NCI-H2196 (cell line): ENCODE measurements around the gene GRID1.

Source experiments
- DNase-seq: peaks from one replicate; lab custom pipeline; 2025; ENCODE audit not compliant: unreplicated experiment; lab: John Stamatoyannopoulos, UW

GRID1 gene

GRCh38 chr10:86316274-86316835 is 50.2 kb downstream of the GRID1 start:
- no peak for DNase-seq

DNA sequence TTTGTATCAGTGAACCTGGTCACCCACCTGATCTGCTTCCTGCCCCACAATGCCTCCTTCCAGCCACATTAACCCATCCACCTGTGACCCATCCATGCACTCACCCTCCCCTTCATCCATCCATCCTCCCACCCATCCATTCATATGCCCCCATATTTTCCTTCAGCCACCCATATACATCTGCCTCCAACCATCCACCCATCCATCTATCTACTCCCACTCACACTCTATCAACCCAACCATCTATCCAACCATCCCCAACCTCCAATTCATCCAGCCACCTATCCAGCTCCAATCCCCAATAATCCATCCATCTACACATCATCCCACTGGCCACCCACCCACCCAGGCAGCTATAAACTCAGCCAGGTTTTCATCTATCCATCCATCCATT is 51.0 kb downstream of the GRID1 start:
- no peak for DNase-seq

DNA sequence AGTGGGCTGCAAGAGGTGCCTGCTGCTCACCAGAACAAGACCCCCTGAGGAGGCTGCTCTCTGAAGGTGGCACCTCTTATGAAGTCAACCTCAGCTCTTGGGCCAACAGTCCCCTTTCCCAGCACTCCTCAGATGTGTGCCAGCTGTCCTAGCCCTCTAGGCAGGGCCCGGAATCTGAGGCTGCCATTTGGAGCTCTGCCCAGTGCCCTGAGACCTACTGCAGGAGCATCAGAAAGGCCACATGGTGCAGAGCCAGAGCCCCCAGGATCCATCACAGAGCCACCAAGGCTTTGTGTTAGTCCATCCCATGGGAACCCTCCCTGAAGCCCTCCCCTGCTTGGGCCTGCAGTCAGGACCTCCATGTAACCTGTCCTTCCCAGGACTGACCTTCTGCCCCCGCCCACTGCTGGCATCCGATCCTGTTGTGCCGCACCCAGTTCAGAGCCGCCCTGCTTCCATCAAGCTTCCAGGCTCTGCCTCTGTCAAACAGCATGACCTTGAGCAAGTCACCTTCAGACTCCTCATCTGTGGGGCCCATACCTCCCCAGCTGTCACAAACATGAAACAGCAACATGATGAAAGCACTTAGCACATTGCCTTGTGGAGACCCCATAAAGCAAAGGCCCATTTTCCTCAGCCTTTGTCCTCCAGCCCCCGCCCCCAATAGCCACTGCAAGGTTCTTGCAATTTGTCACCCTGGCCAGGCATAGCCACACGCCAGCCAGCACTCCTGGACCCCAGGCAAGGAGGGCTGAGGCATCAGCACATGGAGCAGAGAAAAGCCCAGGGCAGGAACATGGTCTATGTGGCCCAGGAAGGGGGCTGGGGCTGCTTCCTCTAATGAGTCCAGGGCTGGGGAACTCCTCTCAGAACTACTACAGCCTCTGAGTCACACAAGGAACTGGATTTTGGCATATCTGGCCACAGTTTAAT is 51.7 kb downstream of the GRID1 start:
- no peak for DNase-seq

DNA sequence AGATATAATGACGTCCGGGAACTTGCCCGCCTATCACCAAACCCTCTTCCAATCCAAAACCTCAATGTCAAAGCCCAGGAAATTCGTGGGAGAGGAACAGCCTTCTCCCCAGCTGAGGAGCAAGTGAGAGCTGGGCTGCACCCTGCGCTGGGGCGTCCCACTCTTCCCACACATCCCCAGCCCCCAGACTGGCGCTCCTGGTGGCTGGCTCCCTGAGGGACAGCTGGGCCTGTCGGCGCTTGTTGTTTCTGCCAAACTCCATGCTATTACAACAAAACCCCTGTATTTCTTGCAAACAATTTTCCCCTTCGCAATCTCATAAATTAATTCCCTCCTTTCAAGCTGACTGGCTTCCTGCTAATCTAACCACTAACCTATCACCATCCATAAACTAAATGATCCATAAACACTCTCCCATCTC is 53.0 kb downstream of the GRID1 start:
- DNase-seq: no peak

GRCh38 chr10:86312701-86313270 is 53.8 kb downstream of the GRID1 start:
- no peak for DNase-seq

DNA sequence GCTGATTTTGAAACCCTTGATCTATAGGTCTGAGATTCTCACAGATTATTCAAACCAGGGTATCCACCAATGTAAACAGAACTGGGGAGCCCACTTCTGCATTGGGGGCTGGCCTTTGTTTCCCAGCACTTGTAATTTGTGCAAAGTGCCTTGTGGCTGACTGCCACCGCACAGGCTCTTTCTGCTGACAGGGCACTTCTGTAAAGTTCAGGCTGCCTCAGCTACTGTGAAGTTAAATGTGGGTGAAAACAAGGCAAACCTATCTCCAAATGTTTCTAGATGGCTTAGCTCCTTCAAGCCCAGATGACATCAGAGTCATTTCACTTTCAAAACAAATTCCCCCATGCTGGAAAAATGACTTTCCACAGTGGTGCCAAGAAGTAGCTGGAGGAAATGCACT is 54.7 kb downstream of the GRID1 start:
- no peak for DNase-seq

DNA sequence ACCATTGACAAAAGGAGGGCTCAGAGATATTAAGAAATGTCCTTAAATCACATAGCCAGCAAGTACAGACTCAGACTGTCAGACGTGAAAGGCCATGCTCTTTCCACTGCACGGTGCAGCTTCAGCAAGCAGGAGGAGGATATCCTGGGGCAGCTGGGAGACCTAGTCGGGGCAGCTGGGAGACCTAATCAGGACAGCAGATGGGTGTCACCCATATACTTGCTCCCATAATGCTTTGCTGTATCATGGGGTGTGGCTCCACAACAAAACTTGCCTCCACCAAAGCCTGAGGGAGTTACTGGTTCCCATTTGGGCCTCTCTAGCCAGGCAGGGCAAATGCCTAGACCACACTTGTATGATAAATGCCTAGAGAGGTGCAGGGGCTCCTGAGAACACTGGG is 55.4 kb downstream of the GRID1 start:
- DNase-seq: no peak

DNA sequence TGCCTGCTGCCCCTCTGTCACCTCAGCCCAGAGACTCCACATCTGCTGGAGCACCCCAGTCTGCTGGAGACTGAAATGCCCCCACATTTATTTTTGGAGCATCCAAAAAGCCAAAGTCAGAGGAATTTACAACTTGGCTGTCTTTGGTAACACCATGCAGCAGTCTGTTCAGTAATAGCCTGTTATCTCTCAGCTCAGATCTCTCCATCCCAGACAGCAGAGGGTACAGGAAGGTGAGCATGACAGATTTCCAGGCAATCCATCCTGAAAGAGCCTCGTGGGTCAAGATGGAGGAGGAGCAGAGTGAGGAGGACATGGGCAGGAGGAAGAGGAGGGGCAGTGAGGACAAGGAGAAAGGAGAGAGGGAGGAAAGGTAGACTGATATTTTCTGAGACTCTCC is 55.9 kb downstream of the GRID1 start:
- no peak for DNase-seq

DNA sequence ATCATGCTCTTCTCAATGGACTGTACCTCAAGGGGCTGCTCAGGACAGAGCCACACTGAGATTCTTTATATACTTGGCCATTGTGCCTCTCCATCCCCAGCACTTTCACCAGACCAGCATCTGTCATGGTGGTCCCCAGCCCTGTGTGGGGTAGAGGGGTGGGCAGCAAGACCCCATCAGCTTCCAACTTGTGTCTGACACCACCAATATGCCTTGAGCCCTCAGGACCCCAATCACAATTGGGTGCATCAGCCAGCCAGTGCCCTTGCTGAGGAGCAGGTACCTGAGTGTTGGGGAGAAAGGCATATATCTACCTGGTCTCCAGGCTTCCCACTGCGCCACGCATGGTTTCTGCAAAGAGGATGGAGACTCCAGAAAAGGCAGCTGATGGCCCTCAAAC is 56.3 kb downstream of the GRID1 start:
- DNase-seq: no peak

- no peak for DNase-seq
Observed at GRCh38 chr10:86308056-86308455, 58.5 kb downstream of the GRID1 start.

DNA sequence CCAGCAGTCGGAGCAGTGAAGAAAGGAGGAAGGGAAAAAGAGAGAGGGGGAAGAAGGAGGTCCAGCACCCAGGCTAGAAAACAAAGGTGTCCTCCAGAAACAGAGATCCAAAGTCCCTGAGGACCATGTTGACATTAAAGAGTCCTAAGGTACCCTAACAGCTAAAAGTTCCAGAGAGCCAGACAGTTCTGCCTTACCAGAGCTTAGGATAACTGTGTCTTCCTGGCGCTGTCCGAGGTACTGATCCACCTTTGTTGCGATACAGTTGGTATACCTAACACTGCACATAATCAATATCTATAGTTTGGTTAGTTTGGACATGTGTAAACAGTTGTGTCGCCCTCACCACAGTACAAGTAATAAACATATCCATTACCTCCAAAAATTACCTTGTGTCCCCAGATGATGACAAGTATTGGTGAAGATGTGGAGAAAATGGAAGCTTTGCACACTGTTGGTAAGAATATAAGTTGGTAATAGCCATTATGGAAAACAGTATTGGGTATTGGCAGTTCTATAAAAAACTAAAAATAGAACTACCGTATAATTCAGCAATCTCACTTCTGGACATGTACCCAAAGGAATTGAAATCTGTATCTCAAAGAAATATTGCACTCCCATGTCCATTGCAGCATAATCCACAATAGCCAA is 59.8 kb downstream of the GRID1 start:
- no peak for DNase-seq

DNA sequence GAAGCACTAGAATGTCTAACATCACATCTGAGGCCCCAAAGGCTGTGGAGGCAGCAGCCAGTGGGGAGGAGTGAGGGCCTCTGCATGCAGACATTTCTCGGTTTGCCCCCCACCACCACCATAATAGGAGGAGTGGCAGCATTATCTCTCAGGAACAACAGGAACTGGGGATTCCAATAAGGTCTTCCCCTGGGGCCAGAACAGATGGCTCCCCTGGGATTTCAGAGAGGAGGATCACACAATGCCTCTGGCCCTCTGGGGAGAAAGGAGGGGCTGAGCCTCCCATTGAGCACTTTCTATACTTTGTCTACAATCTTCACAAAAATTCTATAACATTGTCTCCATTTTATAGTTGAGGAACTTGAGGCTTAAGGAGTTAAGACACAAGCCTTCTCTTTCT is 61.1 kb downstream of the GRID1 start:
- no peak for DNase-seq

GRCh38 chr10:86304436-86304835 is 62.2 kb downstream of the GRID1 start:
- no peak for DNase-seq

- DNase-seq: no peak
Observed at GRCh38 chr10:86303626-86304025, 63.0 kb downstream of the GRID1 start.

DNA sequence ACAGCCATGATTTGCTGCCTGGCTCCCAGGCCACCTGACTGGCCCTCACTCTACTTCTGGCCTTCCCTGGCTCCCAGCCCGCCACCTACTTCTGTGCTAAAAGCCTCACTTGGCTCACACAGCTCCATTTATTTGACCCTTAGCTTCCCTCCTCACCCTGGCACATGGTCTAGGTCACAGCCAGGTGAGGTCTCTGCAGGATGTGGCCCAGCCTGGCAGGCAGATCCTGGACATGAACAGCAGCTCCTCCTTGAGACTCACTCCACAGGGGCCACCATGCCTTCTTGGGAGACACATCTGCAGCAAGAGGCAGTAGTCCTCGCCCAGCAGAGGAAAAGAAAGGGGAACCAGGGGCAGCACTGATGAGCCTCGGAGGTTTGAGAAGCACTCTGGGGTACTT is 64.6 kb downstream of the GRID1 start:
- no peak for DNase-seq

- no peak for DNase-seq
Observed at GRCh38 chr10:86300931-86301830, 65.4 kb downstream of the GRID1 start.

DNA sequence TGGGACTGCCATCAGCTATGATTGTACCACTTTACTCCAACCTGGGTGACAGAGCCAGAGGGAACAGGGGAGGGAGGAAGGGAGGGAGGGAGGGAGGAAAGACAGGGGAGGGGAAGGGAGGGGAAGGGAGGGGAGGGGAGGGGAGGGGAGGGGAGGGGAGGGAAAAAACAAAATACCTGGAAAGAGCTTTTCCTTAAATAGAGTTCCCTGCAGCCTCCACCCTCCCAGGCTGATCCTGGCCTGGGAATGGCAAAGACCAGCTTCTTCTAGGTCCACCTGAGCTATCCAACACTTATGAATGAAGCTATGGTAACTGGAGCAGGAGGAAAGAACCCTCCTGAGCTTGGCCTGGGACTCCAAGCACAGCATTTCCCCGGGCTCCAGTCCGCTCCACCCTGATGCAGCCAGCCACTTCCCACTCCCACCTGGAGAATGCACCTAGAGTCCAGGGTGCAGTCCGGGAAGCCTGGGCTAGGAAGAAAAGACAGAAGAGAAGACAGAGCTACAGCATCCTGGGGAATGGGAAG is 66.1 kb downstream of the GRID1 start:
- no peak for DNase-seq

- DNase-seq: no peak
Observed at GRCh38 chr10:86299562-86299961, 67.0 kb downstream of the GRID1 start.

DNA sequence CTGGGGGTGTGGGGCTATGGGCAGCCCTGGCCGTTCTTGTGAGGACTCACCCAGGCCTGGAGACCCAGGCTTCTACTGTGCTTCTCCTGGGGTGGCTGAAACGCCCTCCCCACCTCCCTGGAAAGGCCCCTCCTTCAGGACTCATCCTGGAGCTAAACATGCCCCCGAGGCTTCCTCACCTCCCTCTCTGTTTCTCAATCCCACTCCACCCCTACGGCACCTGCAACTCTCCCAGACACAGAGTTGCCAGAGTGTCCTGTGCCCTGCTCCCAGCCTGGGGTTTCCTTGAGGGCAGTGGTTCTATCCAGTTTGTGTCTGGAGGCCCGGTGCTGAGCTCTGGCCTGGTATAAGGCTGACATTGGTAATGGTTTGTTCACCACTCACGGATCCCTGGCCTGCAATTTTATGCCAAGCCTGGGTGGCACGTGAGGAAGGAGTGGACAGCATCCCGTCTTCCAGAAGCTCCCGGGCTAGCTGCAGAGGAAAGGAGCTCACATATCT is 68.0 kb downstream of the GRID1 start:
- DNase-seq: no peak

DNA sequence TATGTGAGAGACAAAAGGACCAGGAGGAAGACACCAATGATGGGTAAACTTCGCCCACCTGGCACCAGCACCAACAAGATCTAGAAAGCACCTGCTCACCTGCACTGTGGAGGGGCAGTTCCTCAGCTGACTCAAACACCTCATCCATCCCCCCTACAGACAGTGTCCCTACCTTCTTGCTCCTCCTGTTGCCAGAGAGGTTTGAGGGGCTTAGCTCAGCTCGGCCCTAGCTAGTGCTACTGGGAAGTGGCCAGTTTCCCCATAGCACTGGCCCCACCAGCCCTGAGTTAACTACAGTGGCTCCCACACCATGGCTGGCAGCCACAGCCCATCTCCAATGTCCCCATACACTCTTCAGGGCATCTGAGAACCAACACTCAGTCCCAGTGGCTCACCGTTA is 70.8 kb downstream of the GRID1 start:
- DNase-seq: no peak
